Esophagus squamous epithelium (tissue), 5 donors: ENCODE data around the gene SLC66A3. TPM values are rescaled to one million over a fixed set of nuclear protein-coding genes. Genes with fewer than 3 reads are reported as not detected.

Experiments used
- DNase-seq: peaks from one replicate; lab custom pipeline; 2025; lab: John Stamatoyannopoulos, UW
- H3K27ac ChIP-seq, 4 donors: fragments of 200-600 bp; sonication (generic); one replicate each; pipeline ENCODE4 v1.5.1; 2016 to 2019; ENCODE audit warnings: mild to moderate bottlenecking in 1 of 4
- H3K27me3 ChIP-seq, 4 donors: fragments of 200-600 bp; sonication (generic); 1 replicate in 3 of 4; 2 replicates in 1 of 4; pipeline versions ENCODE4 v1.5.1 to v1.6.0; 2017 to 2021; ENCODE audit warnings: antibody characterized with exemption in 1 of 4
- H3K36me3 ChIP-seq, 3 donors: fragments of 200-600 bp; sonication (generic); one replicate each; pipeline ENCODE4 v1.5.1; 2016 to 2019
- H3K4me1 ChIP-seq, 3 donors: fragments of 200-600 bp; sonication (generic); one replicate each; pipeline ENCODE4 v1.5.1; 2017 to 2019
- H3K4me3 ChIP-seq, 4 donors: fragments of 200-600 bp; sonication (generic); 1 replicate in 3 of 4; 2 replicates in 1 of 4; pipeline ENCODE4 v1.5.1; 2016 to 2019; ENCODE audit warnings: mild to moderate bottlenecking in 2 of 4, moderate library complexity in 1 of 4
- H3K9me3 ChIP-seq, 3 donors: fragments of 200-600 bp; sonication (generic); one replicate each; pipeline ENCODE4 v1.5.1; 2016 to 2019
- CTCF ChIP-seq, 6 experiments: fragments of 450-650 bp in 4 of 6; fragments of 200-600 bp in 2 of 6; sonication (generic) in 2 of 6; IDR thresholded peaks; one replicate each; pipeline ENCODE4 v1.5.1; 2016 to 2019; ENCODE audit warnings: antibody characterized with exemption in 6 of 6, mild to moderate bottlenecking in 4 of 6, moderate library complexity in 4 of 6
- POLR2A ChIP-seq, 4 donors: fragments of 450-650 bp; IDR thresholded peaks; one replicate each; pipeline ENCODE4 v1.6.1; 2017; ENCODE audit warnings: antibody characterized with exemption in 4 of 4, mild to moderate bottlenecking in 4 of 4, moderate library complexity in 3 of 4
- WGBS, 2 donors: methylation state at CpG; one replicate each; pipeline ENCODE4 v1.1.5; 2018; 5-methylcytosine and 5-hydroxymethylcytosine counted together
- intact Hi-C: fragments of 100-400 bp; cut with DNase I; formaldehyde crosslinking; loops from one replicate; pipeline ENCODE4 v1.15.0; 2022
- total RNA-seq, 4 donors: library from RNA; depleted of rRNA; stranded (reverse); fragments of >200 nt; gene quantifications; one replicate each; pipeline ENCODE4 v1.1.0, GENCODE V29; 2016
- donor health status: DM: yes; HTN: yes; CAD: no.

Gene SLC66A3
- total RNA-seq, 4 donors from 2014 or later = 15.6 to 27.8 (median 20.2) TPM

GRCh38 chr2:11212645-11213044 is 57.4 kb downstream of the SLC66A3 start:
- peaks cover 0 to 93% (median 9%) of the 10 kb centered on the region in 3 donors for H3K36me3 ChIP-seq
- no peak for DNase-seq

GRCh38 chr2:11213090-11213638 is 57.9 kb downstream of the SLC66A3 start:
- DNase-seq = no peak
- TF ChIP-seq POLR2A (IDR thresholded peaks at IDR 0.05) = no peak
- no peak for TF ChIP-seq CTCF (IDR thresholded peaks at IDR 0.05)
- H3K36me3 ChIP-seq = peaks cover 0 to 93% (median 9%) of the 10 kb centered on the region in 3 donors
- no peak overlapping the region for H3K4me3 ChIP-seq
- WGBS, 2 donors = 93 to 94% methylated on average over 5 of the region's 5 CpGs
- no peaks in the 10 kb centered on the region for H3K27me3 ChIP-seq
- no peaks in the 10 kb centered on the region for H3K4me1 ChIP-seq
- intact Hi-C loops = no loop called here
- no peak overlapping the region for H3K27ac ChIP-seq
- no peaks in the 10 kb centered on the region for H3K9me3 ChIP-seq

More at GRCh38 chr2:11212645-11213044, 57.4 kb downstream of the SLC66A3 start:
- TF ChIP-seq POLR2A (IDR thresholded peaks at IDR 0.05) = no peak
- no peak for TF ChIP-seq CTCF (IDR thresholded peaks at IDR 0.05)
- Histone ChIP-seq H3K4me3 (no peak overlapping the region), H3K9me3 (no peaks in the 10 kb centered on the region), H3K4me1 (no peaks in the 10 kb centered on the region), H3K27ac (no peak overlapping the region), H3K27me3 (no peaks in the 10 kb centered on the region)
- intact Hi-C loops = no loop called here

- no peak for DNase-seq
- Histone ChIP-seq H3K4me3 (no peak overlapping the region), H3K36me3 (peaks cover 0 to 93% (median 9%) of the 10 kb centered on the region in 3 donors), H3K27ac (no peak overlapping the region), H3K4me1 (no peaks in the 10 kb centered on the region), H3K9me3 (no peaks in the 10 kb centered on the region), H3K27me3 (no peaks in the 10 kb centered on the region)
- TF ChIP-seq POLR2A (IDR thresholded peaks at IDR 0.05) (no peak), CTCF (IDR thresholded peaks at IDR 0.05) (no peak)
- 96 to 100% methylated on average over 1 of the region's 1 CpG for WGBS, 2 donors
- intact Hi-C loops = no loop called here
These were observed 58.7 kb downstream of the SLC66A3 start for GRCh38 chr2:11213975-11214374.

- TF ChIP-seq POLR2A (IDR thresholded peaks at IDR 0.05) = no peak
- TF ChIP-seq CTCF (IDR thresholded peaks at IDR 0.05) = no peak
These were observed 59.5 kb downstream of the SLC66A3 start for GRCh38 chr2:11214770-11215169.

DNA sequence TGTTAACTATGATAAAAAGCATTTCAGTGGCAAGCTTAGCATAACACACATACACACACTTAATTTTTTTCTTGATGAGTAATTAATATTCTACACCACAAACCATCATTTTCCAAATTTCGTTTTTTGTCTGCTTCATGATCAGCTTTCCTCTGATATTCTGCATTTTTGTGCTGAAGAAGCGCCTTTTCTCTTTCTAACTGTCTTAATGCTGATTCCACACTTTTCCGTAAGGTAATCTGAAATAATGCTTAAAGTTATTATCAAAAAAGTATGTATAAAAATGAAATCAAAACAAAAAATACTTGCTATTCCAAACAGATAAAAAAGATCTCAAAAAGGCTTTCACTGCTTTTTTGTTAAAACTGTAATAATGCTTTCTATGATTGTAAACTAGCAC is 60.1 kb downstream of the SLC66A3 start:
- peaks cover 6 to 95% (median 9%) of the 10 kb centered on the region in 3 donors for H3K36me3 ChIP-seq
- WGBS, 2 donors = 90 to 92% methylated on average over 3 of the region's 3 CpGs

More at GRCh38 chr2:11214770-11215169, 59.5 kb downstream of the SLC66A3 start:
- no peak overlapping the region for H3K4me3 ChIP-seq
- peaks cover 3 to 95% (median 9%) of the 10 kb centered on the region in 3 donors for H3K36me3 ChIP-seq
- whole genome bisulfite sequencing, 2 donors = 66 to 68% methylated on average over 4 of the region's 4 CpGs
- intact Hi-C loops = no loop called here
- no peak overlapping the region for H3K27ac ChIP-seq
- no peaks in the 10 kb centered on the region for H3K9me3 ChIP-seq
- H3K4me1 ChIP-seq = no peaks in the 10 kb centered on the region
- H3K27me3 ChIP-seq = no peaks in the 10 kb centered on the region
- no peak for DNase-seq

More for the DNA sequence above, 60.1 kb downstream of the SLC66A3 start:
- H3K27me3 ChIP-seq = no peaks in the 10 kb centered on the region
- no peak overlapping the region for H3K27ac ChIP-seq
- TF ChIP-seq CTCF (IDR thresholded peaks at IDR 0.05) (no peak), POLR2A (IDR thresholded peaks at IDR 0.05) (no peak)
- no peak for DNase-seq
- no peaks in the 10 kb centered on the region for H3K4me1 ChIP-seq
- no peak overlapping the region for H3K4me3 ChIP-seq
- H3K9me3 ChIP-seq = no peaks in the 10 kb centered on the region
- intact Hi-C loops = no loop called here
